ENCODE results near the gene CASS4.

CASS4 gene

GRCh38 chr20:56428410-56428809, 16.4 kb downstream of the CASS4 start:
- H3K4me1 ChIP-seq (ENCODE audit: control insufficient read depth, insufficient read depth, low read length), result no peaks in the 10 kb centered on the region
- no peaks in the 10 kb centered on the region for H3K36me3 ChIP-seq (ENCODE audit: control insufficient read depth, insufficient read depth, low read length)
- H3K4me3 ChIP-seq (ENCODE audit: low read length), result no peak overlapping the region
- no peak overlapping the region for H3K9ac ChIP-seq (ENCODE audit: low read length)
- no peaks in the 10 kb centered on the region for H3K9me3 ChIP-seq (ENCODE audit: control insufficient read depth, low read length)
- H3K27me3 ChIP-seq (ENCODE audit: control insufficient read depth, insufficient read depth, low read length), result no peaks in the 10 kb centered on the region

DNA sequence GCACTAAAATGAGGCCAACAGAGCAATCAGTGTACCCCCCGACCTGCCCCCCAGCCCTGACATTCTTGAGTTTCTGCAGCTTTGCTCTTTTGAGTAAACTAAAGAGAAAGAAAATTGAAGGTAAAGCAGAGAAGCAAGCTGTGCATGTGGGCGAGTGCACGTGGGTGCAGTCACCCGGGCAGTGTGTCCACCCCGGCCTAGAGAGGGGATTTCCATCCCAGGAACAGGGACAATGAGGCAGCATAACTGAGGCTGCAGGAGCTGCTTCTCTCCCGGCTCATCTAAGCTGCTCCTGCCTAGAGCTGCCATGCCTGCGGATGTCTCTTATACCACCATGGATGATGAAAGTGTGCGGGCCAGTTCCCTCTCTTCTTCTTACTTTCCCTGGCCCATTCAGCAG, 16.8 kb downstream of the CASS4 start:
- no peaks in the 10 kb centered on the region for H3K9me3 ChIP-seq (ENCODE audit: control insufficient read depth, low read length)
- no peaks in the 10 kb centered on the region for H3K27me3 ChIP-seq (ENCODE audit: control insufficient read depth, insufficient read depth, low read length)
- no peak overlapping the region for H3K4me3 ChIP-seq (ENCODE audit: low read length)
- no peaks in the 10 kb centered on the region for H3K36me3 ChIP-seq (ENCODE audit: control insufficient read depth, insufficient read depth, low read length)
- no peaks in the 10 kb centered on the region for H3K4me1 ChIP-seq (ENCODE audit: control insufficient read depth, insufficient read depth, low read length)
- no peak overlapping the region for H3K9ac ChIP-seq (ENCODE audit: low read length)

DNA sequence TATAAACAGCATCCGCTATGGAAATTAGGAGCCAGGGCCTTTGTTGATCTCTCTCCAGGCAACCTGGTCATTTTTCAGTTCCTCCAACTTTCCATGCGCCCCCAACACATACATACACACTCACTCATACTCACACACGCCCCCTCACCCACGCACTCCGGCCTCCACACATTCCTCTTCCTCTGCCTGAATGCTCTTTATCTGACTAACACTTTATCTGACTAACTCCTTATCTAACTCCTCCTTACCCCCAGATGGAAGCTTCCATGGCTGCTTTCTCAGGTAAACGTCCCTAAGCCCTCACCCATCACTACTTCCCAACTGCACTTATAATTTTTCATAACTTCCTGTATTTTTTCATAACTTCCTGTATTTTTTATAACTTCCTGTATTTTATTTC, 17.4 kb downstream of the CASS4 start:
- H3K4me1 ChIP-seq (ENCODE audit: control insufficient read depth, insufficient read depth, low read length), result no peaks in the 10 kb centered on the region
- H3K9ac ChIP-seq (ENCODE audit: low read length), result no peak overlapping the region
- H3K36me3 ChIP-seq (ENCODE audit: control insufficient read depth, insufficient read depth, low read length), result no peaks in the 10 kb centered on the region
- H3K27me3 ChIP-seq (ENCODE audit: control insufficient read depth, insufficient read depth, low read length), result no peaks in the 10 kb centered on the region
- no peaks in the 10 kb centered on the region for H3K9me3 ChIP-seq (ENCODE audit: control insufficient read depth, low read length)
- no peak overlapping the region for H3K4me3 ChIP-seq (ENCODE audit: low read length)

DNA sequence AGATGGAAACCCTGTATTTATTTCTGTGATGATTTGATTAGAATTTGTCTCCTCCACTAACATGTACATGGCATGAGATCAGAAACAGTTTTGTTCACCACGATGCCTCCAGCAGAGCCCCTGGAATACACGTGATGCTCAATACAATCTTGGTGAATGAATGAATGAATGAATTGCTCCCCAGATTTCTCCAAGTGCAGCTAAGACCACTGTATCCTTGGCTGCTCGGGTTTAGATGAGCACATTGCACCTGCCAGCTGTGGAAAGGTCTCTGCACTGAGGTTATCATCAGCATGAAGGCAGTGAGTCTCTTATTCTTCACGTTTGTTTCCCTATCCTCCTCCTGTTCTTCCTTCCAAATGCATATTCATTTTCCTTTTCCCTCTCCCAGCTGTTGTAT, 17.9 kb downstream of the CASS4 start:
- Histone ChIP-seq H3K4me1 (ENCODE audit: control insufficient read depth, insufficient read depth, low read length) (no peaks in the 10 kb centered on the region), H3K36me3 (ENCODE audit: control insufficient read depth, insufficient read depth, low read length) (no peaks in the 10 kb centered on the region), H3K9ac (ENCODE audit: low read length) (no peak overlapping the region), H3K9me3 (ENCODE audit: control insufficient read depth, low read length) (no peaks in the 10 kb centered on the region), H3K27me3 (ENCODE audit: control insufficient read depth, insufficient read depth, low read length) (no peaks in the 10 kb centered on the region), H3K4me3 (ENCODE audit: low read length) (no peak overlapping the region)

- Histone ChIP-seq H3K4me1 (ENCODE audit: control insufficient read depth, insufficient read depth, low read length) (no peaks in the 10 kb centered on the region), H3K4me3 (ENCODE audit: low read length) (no peak overlapping the region), H3K36me3 (ENCODE audit: control insufficient read depth, insufficient read depth, low read length) (no peaks in the 10 kb centered on the region), H3K9me3 (ENCODE audit: control insufficient read depth, low read length) (no peaks in the 10 kb centered on the region), H3K9ac (ENCODE audit: low read length) (no peak overlapping the region), H3K27me3 (ENCODE audit: control insufficient read depth, insufficient read depth, low read length) (no peaks in the 10 kb centered on the region)
These were observed 18.4 kb downstream of the CASS4 start for GRCh38 chr20:56430461-56430860.

GRCh38 chr20:56430957-56431356, 18.9 kb downstream of the CASS4 start:
- H3K4me3 ChIP-seq (ENCODE audit: low read length), result no peak overlapping the region
- H3K27me3 ChIP-seq (ENCODE audit: control insufficient read depth, insufficient read depth, low read length), result no peaks in the 10 kb centered on the region
- H3K4me1 ChIP-seq (ENCODE audit: control insufficient read depth, insufficient read depth, low read length), result no peaks in the 10 kb centered on the region
- no peak overlapping the region for H3K9ac ChIP-seq (ENCODE audit: low read length)
- H3K36me3 ChIP-seq (ENCODE audit: control insufficient read depth, insufficient read depth, low read length), result no peaks in the 10 kb centered on the region
- H3K9me3 ChIP-seq (ENCODE audit: control insufficient read depth, low read length), result no peaks in the 10 kb centered on the region

- no peaks in the 10 kb centered on the region for H3K36me3 ChIP-seq (ENCODE audit: control insufficient read depth, insufficient read depth, low read length)
- no peaks in the 10 kb centered on the region for H3K9me3 ChIP-seq (ENCODE audit: control insufficient read depth, low read length)
- H3K9ac ChIP-seq (ENCODE audit: low read length), result no peak overlapping the region
- no peaks in the 10 kb centered on the region for H3K4me1 ChIP-seq (ENCODE audit: control insufficient read depth, insufficient read depth, low read length)
- H3K27me3 ChIP-seq (ENCODE audit: control insufficient read depth, insufficient read depth, low read length), result no peaks in the 10 kb centered on the region
- H3K4me3 ChIP-seq (ENCODE audit: low read length), result no peak overlapping the region
These were observed 19.4 kb downstream of the CASS4 start for GRCh38 chr20:56431471-56431870.

- H3K36me3 ChIP-seq (ENCODE audit: control insufficient read depth, insufficient read depth, low read length), result no peaks in the 10 kb centered on the region
- no peaks in the 10 kb centered on the region for H3K9me3 ChIP-seq (ENCODE audit: control insufficient read depth, low read length)
- H3K9ac ChIP-seq (ENCODE audit: low read length), result no peak overlapping the region
- H3K4me1 ChIP-seq (ENCODE audit: control insufficient read depth, insufficient read depth, low read length), result no peaks in the 10 kb centered on the region
- H3K27me3 ChIP-seq (ENCODE audit: control insufficient read depth, insufficient read depth, low read length), result no peaks in the 10 kb centered on the region
- no peak overlapping the region for H3K4me3 ChIP-seq (ENCODE audit: low read length)
These were observed 21.3 kb downstream of the CASS4 start for GRCh38 chr20:56433221-56433879.

- H3K36me3 ChIP-seq (ENCODE audit: control insufficient read depth, insufficient read depth, low read length), result no peaks in the 10 kb centered on the region
- H3K9me3 ChIP-seq (ENCODE audit: control insufficient read depth, low read length), result no peaks in the 10 kb centered on the region
- H3K4me1 ChIP-seq (ENCODE audit: control insufficient read depth, insufficient read depth, low read length), result no peaks in the 10 kb centered on the region
- H3K9ac ChIP-seq (ENCODE audit: low read length), result no peak overlapping the region
- H3K27me3 ChIP-seq (ENCODE audit: control insufficient read depth, insufficient read depth, low read length), result no peaks in the 10 kb centered on the region
- no peak overlapping the region for H3K4me3 ChIP-seq (ENCODE audit: low read length)
These were observed 21.8 kb downstream of the CASS4 start for GRCh38 chr20:56433880-56434255.

DNA sequence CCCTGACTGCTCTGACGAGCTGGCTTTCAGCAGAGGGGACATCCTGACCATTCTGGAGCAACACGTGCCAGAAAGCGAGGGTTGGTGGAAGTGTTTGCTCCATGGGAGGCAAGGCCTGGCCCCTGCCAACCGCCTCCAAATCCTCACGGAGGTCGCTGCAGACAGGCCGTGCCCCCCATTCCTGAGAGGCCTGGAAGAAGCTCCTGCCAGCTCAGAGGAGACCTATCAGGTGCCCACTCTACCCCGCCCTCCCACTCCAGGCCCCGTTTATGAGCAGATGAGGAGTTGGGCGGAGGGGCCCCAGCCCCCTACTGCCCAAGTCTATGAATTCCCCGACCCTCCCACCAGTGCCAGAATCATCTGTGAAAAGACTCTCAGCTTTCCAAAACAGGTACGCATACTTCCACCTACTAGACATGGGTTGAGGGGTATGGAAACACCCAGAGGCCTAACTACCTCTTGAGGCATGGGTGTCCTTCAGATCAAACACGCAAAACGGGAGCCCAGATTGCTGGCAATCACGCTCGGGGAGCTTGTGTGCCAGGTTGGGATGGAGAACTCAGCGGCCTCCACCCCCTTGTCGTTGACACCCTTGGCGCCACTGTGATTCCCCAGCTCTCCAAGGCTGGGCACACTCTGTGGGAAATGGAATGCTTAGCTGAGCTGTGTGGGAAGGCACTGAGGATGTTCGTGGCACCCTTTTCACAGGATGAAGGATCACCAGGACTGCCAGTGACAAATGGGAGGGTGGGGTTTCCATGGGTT, 25.3 kb downstream of the CASS4 start:
- Histone ChIP-seq H3K27me3 (ENCODE audit: control insufficient read depth, insufficient read depth, low read length) (no peaks in the 10 kb centered on the region), H3K9me3 (ENCODE audit: control insufficient read depth, low read length) (no peaks in the 10 kb centered on the region)

GRCh38 chr20:56438284-56438683, 26.2 kb downstream of the CASS4 start:
- Histone ChIP-seq H3K4me3 (ENCODE audit: low read length) (no peak overlapping the region), H3K27me3 (ENCODE audit: control insufficient read depth, insufficient read depth, low read length) (no peaks in the 10 kb centered on the region), H3K9ac (ENCODE audit: low read length) (no peak overlapping the region), H3K9me3 (ENCODE audit: control insufficient read depth, low read length) (no peaks in the 10 kb centered on the region), H3K4me1 (ENCODE audit: control insufficient read depth, insufficient read depth, low read length) (no peaks in the 10 kb centered on the region), H3K36me3 (ENCODE audit: control insufficient read depth, insufficient read depth, low read length) (no peaks in the 10 kb centered on the region)

More for the DNA sequence above, 25.3 kb downstream of the CASS4 start:
- no peak overlapping the region for H3K9ac ChIP-seq (ENCODE audit: low read length)
- no peak overlapping the region for H3K4me3 ChIP-seq (ENCODE audit: low read length)
- no peaks in the 10 kb centered on the region for H3K36me3 ChIP-seq (ENCODE audit: control insufficient read depth, insufficient read depth, low read length)
- no peaks in the 10 kb centered on the region for H3K4me1 ChIP-seq (ENCODE audit: control insufficient read depth, insufficient read depth, low read length)

GRCh38 chr20:56439771-56440291, 27.8 kb downstream of the CASS4 start:
- H3K4me3 ChIP-seq (ENCODE audit: low read length), result no peak overlapping the region
- H3K4me1 ChIP-seq (ENCODE audit: control insufficient read depth, insufficient read depth, low read length), result no peaks in the 10 kb centered on the region
- H3K9ac ChIP-seq (ENCODE audit: low read length), result no peak overlapping the region
- no peaks in the 10 kb centered on the region for H3K9me3 ChIP-seq (ENCODE audit: control insufficient read depth, low read length)
- H3K36me3 ChIP-seq (ENCODE audit: control insufficient read depth, insufficient read depth, low read length), result no peaks in the 10 kb centered on the region
- no peaks in the 10 kb centered on the region for H3K27me3 ChIP-seq (ENCODE audit: control insufficient read depth, insufficient read depth, low read length)
